Measurements from ENCODE around the gene TYROBP.

- TF ChIP-seq CTCF (IDR thresholded peaks at IDR 0.05; ENCODE audit: borderline replicate concordance, extremely low read depth, low read length, poor library complexity, severe bottlenecking): no peak
- TF ChIP-seq EZH2 (IDR thresholded peaks at IDR 0.05; ENCODE audit: borderline replicate concordance, low read depth, low read length, severe bottlenecking): no peak
These were observed 29.5 kb upstream of the TYROBP start for GRCh38 chr19:35937345-35938281.
